HG03066 (cell line): ENCODE data around the gene OR4S1.
"Not testable (repeated sequence)": the region's sequence is repeated elsewhere in the genome, so short reads cannot be mapped to it uniquely, and the experiment has no call there.

Experiments
- ATAC-seq: cut with Tn5 transposase; IDR thresholded peaks from one replicate; pipeline ENCODE4 v1.9.1; 2021; ENCODE audit warnings: low read depth; ENCODE audit not compliant: unreplicated experiment

Gene OR4S1, protein sequence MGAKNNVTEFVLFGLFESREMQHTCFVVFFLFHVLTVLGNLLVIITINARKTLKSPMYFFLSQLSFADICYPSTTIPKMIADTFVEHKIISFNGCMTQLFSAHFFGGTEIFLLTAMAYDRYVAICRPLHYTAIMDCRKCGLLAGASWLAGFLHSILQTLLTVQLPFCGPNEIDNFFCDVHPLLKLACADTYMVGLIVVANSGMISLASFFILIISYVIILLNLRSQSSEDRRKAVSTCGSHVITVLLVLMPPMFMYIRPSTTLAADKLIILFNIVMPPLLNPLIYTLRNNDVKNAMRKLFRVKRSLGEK

DNA sequence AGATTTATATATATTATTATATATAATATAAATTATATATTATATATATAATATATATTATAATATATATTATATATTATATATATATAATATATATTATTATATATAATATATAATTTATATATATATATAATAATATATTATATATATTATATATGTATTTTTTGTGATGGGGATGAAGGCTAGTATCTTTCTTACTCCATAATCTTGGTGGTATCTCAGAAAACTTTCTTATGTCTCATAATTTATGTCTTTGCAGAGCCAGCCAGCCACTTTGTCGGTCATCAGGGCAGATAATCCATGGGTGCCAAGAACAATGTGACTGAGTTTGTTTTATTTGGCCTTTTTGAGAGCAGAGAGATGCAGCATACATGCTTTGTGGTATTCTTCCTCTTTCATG is at the start of gene OR4S1:
OR4S1 (plus strand) TSS at position 301 of the 400 bp plus-strand sequence; CDS start at position 301, 0 bp downstream.
- no peak for ATAC-seq

DNA sequence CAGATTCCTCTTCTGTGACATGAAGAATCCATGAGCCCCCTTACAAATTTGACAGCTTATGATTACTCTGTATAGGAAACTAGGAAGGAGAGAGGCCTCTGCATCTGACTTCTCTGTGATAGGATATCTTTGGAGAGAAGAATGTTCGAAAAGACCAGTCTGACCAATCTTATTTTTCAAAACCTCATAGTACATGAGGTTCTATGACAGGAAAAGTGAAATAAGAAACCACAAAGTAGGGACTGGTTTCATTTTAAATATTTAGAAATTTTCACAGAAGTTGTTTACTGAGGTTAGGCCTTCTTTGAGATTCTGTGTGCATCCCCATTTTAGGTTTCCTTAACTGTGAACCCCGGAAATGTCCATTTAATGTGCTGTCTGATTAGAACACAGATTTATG is 44.4 kb upstream of the OR4S1 start:
- no peak for ATAC-seq

- ATAC-seq = no peak
Measured at GRCh38 chr11:48263423-48263911, 42.6 kb upstream of the OR4S1 start, which contains the start of gene OR4X1. TSS of gene OR4X1 (plus strand) at chr11:48263861. CDS start at chr11:48263861, 0 bp downstream.

DNA sequence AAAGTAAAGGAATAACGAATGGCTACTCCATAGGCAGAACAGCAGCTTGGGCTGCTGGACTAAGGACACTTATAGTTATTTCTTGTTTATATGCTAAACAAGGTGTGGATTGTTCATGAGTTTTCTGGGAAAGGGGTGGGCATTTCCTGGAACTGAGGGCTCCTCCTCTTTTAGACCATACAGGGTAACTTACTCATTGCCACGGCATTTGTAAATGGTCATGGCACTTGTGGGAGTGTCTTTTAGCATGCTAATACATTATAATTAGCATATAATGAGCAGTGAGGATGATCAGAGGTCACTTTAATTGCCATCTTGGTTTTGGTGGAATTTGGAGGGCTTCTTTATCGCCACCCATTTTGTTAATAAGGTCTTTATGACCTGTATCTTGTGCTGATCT is 35.4 kb upstream of the OR4S1 start:
- no peak for ATAC-seq

- ATAC-seq = no peak
Measured at GRCh38 chr11:48272606-48273005, 33.4 kb upstream of the OR4S1 start.

GRCh38 chr11:48307760-48308386 is 1.9 kb downstream of the OR4S1 start:
- ATAC-seq = peak; percentile 63

DNA sequence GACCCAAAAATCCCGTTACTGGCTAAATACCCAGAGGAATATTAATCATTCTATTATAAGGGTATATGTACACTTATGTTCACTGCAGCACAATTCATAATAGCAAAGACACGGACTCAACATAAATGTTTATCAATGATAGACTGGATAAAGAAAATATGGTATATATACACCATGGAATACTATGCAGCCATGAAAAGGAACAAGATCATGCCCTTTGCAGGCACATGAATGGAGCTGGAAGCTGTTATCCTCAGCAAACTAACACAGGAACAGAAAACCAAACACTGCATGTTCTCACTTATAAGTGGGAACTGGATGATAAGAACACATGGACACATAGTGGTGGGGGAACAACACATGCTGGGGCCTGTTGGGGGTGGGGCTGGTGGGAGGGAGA is 7.6 kb downstream of the OR4S1 start:
- ATAC-seq = not testable (repeated sequence)

- ATAC-seq = not testable (repeated sequence)
Measured at GRCh38 chr11:48319813-48320212, 13.8 kb downstream of the OR4S1 start.

- ATAC-seq = not testable (repeated sequence)
Measured at GRCh38 chr11:48324620-48325019, 18.6 kb downstream of the OR4S1 start, which contains the start of gene OR4C3. TSS of gene OR4C3 (plus strand) at chr11:48324920. CDS start at chr11:48325022, 102 bp downstream.

DNA sequence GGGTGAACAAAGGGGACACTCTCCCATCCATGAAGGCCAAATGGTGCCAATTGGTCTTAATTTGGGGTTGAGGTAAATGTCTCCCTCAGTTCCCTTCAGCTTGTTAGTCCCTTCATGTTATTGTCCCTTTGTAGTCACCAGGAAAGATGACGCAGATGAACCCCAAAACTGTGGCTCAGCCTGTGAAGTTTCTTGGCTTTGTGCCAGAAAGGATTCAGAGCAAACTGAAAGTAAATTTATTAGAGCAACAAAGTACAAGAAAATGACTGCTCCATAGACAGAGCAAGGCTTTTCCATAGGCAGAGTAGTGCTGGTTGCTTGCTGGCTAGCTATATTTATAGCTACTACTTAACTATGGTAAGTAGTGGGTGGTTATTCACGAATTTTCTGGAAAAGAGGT is 35.4 kb downstream of the OR4S1 start:
- no peak for ATAC-seq

DNA sequence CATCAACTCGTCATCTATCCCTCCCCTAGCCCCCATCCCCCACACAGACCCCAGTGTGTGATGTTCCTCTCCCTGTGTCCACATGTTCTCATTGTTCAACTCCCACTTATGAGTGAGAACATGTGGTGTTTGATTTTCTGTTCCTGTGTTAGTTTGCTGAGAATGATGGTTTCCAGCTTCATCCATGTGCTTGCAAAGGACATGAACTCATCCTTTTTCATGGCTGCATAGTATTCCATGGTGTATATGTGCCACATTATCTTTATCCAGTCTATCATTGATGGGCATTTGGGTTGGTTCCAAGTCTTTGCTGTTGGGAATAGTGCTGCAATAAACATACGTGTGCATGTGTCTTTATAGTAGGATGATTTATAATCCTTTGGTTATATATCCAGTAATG is 36.5 kb downstream of the OR4S1 start:
- ATAC-seq = not testable (repeated sequence)

GRCh38 chr11:48346286-48346685 is 40.3 kb downstream of the OR4S1 start:
- ATAC-seq = not testable (repeated sequence)

GRCh38 chr11:48354013-48354412 is 48.0 kb downstream of the OR4S1 start:
- no peak for ATAC-seq

- ATAC-seq = no peak
Measured at GRCh38 chr11:48354677-48355076, 48.7 kb downstream of the OR4S1 start.
